GM18861 (cell line): Measurements from ENCODE around the gene GNPAT.

Source experiments
- ATAC-seq: cut with Tn5 transposase; IDR thresholded peaks from one replicate; pipeline ENCODE4 v1.9.1; 2021; ENCODE audit not compliant: unreplicated experiment

GNPAT gene

GRCh38 chr1:231241750-231242149 is 738 bp downstream of the GNPAT start:
- ATAC-seq, result no peak

GRCh38 chr1:231242516-231243198 is 1.6 kb downstream of the GNPAT start:
- ATAC-seq, result no peak

GRCh38 chr1:231248778-231249177 is 7.8 kb downstream of the GNPAT start:
- no peak for ATAC-seq

- ATAC-seq, result no peak
These were observed 11.3 kb downstream of the GNPAT start for GRCh38 chr1:231252336-231252735.

GRCh38 chr1:231260351-231260750 is 19.3 kb downstream of the GNPAT start:
- no peak for ATAC-seq

- ATAC-seq, result no peak
These were observed 23.6 kb downstream of the GNPAT start for GRCh38 chr1:231264642-231265041.

- ATAC-seq, result no peak
These were observed 24.4 kb downstream of the GNPAT start for GRCh38 chr1:231265379-231265778.

GRCh38 chr1:231266811-231267322 is 25.9 kb downstream of the GNPAT start:
- no peak for ATAC-seq

GRCh38 chr1:231272173-231272572 is 31.2 kb downstream of the GNPAT start:
- no peak for ATAC-seq

GRCh38 chr1:231272880-231273279 is 31.9 kb downstream of the GNPAT start:
- ATAC-seq, result no peak

GRCh38 chr1:231274119-231274825 is 33.3 kb downstream of the GNPAT start:
- no peak for ATAC-seq

- no peak for ATAC-seq
These were observed 37.2 kb downstream of the GNPAT start for GRCh38 chr1:231278100-231278790.

- no peak for ATAC-seq
These were observed 38.1 kb downstream of the GNPAT start for GRCh38 chr1:231279081-231279480.

- ATAC-seq, result no peak
These were observed 38.7 kb downstream of the GNPAT start for GRCh38 chr1:231279683-231280082.

- ATAC-seq, result no peak
These were observed 43.4 kb downstream of the GNPAT start for GRCh38 chr1:231284441-231284840.

GRCh38 chr1:231286603-231287002 is 45.6 kb downstream of the GNPAT start:
- ATAC-seq, result no peak

GRCh38 chr1:231295938-231296337 is 54.9 kb downstream of the GNPAT start:
- no peak for ATAC-seq

GRCh38 chr1:231301990-231302389 is 61.0 kb downstream of the GNPAT start:
- no peak for ATAC-seq

- ATAC-seq, result no peak
These were observed 69.5 kb downstream of the GNPAT start for GRCh38 chr1:231310391-231310934.

- ATAC-seq, result no peak
These were observed 70.9 kb downstream of the GNPAT start for GRCh38 chr1:231311720-231312431.

- ATAC-seq, result no peak
These were observed 71.4 kb downstream of the GNPAT start for GRCh38 chr1:231312432-231312788.
